Ishikawa (cell line): Measurements from ENCODE around the gene REEP3.

Experiments
- CEBPB ChIP-seq: IDR thresholded peaks from 2 replicates; pipeline ENCODE4 v1.6.1; 2012
- CREB1 ChIP-seq: IDR thresholded peaks from 2 replicates; pipeline ENCODE4 v1.6.1; 2012; ENCODE audit warnings: low read depth
- EGR1 ChIP-seq: IDR thresholded peaks from 2 replicates; pipeline ENCODE4 v1.6.1; 2012
- EP300 ChIP-seq: IDR thresholded peaks from 2 replicates; pipeline ENCODE4 v1.6.1; 2012; ENCODE audit warnings: borderline replicate concordance
- RAD21 ChIP-seq: IDR thresholded peaks from 2 replicates; pipeline ENCODE4 v1.6.1; 2012; ENCODE audit warnings: low read depth
- REST ChIP-seq: IDR thresholded peaks from 2 replicates; pipeline ENCODE4 v1.6.1; 2012; ENCODE audit warnings: low read depth, mild to moderate bottlenecking
- TAF1 ChIP-seq: IDR thresholded peaks from 2 replicates; pipeline ENCODE4 v1.6.1; 2012; ENCODE audit warnings: low read depth, mild to moderate bottlenecking
- TCF12 ChIP-seq: IDR thresholded peaks from 2 replicates; pipeline ENCODE4 v1.6.1; 2012; ENCODE audit warnings: low read depth
- TEAD4 ChIP-seq: IDR thresholded peaks from 2 replicates; pipeline ENCODE4 v1.6.1; 2012
- USF1 ChIP-seq: IDR thresholded peaks from 2 replicates; pipeline ENCODE4 v1.6.1; 2012
- YY1 ChIP-seq: IDR thresholded peaks from 2 replicates; pipeline ENCODE4 v1.6.1; 2012; ENCODE audit warnings: low read depth
- ZBTB7A ChIP-seq: IDR thresholded peaks from 2 replicates; pipeline ENCODE4 v1.6.1; 2012; ENCODE audit warnings: low read depth

- no peak for TF ChIP-seq EP300
- TF ChIP-seq TCF12, result no peak
- TF ChIP-seq USF1, result no peak
- no peak for TF ChIP-seq ZBTB7A
- no peak for TF ChIP-seq CREB1
- TF ChIP-seq TAF1, result no peak
- TF ChIP-seq RAD21, result no peak
- TF ChIP-seq YY1, result no peak
- TF ChIP-seq CEBPB, result no peak
- no peak for TF ChIP-seq EGR1
- TF ChIP-seq REST, result no peak
- TF ChIP-seq TEAD4, result no peak
Measured at GRCh38 chr10:63481815-63482421, 39.3 kb upstream of the REEP3 start.
